GM18511 (cell line): ENCODE results near the gene FAM53B.

ENCODE experiments used
- ATAC-seq: cut with Tn5 transposase; IDR thresholded peaks from one replicate; pipeline ENCODE4 v1.9.1; 2021; ENCODE audit warnings: mild to moderate bottlenecking, moderate library complexity; ENCODE audit not compliant: unreplicated experiment

The FAM53B gene

DNA sequence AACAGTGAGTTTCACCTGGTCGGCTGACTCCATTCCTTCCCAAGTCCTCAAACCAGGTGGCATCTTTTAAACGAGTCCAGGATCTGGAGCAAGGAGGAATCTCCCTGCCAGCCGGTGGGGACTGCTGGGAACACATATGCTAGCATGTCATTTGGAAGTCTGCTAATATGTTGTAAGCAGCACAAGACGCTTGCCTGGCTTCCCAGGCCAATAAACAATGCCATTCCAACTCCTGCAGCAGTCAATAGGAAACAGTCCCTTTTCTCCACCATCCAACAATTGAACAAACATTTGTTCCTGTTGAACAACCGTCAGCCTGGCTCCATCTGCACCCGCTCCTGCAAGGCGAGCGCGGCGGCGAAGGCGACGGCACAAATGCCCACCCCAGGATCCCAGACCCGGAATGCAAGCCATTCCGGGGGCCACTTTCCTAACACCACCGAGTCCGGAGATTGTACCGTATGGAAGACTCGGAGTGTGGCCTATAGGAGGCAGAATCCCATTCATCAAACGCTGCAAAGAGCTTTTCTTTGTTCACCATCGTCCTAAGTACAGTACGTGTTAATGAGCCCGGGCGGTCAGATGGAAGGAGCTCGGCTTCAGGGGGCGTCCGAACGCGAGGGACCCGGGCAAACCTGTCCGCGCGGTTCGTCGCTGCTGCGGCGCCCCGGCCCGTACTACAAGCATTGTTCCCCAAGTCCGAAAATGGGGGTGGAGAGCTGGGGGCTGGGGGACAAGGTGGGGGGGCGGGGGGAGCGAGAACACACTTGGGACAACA is 1.6 kb downstream of the FAM53B start:
- ATAC-seq, result no peak

GRCh38 chr10:124741922-124742412 is 2.2 kb downstream of the FAM53B start:
- ATAC-seq, result no peak

- peak; percentile 53 for ATAC-seq
Measured at GRCh38 chr10:124741281-124741921, 2.8 kb downstream of the FAM53B start.

- peak; percentile 40 for ATAC-seq
Measured at GRCh38 chr10:124740369-124741280, 3.6 kb downstream of the FAM53B start.

- no peak for ATAC-seq
Measured at GRCh38 chr10:124739986-124740368, 4.2 kb downstream of the FAM53B start.

DNA sequence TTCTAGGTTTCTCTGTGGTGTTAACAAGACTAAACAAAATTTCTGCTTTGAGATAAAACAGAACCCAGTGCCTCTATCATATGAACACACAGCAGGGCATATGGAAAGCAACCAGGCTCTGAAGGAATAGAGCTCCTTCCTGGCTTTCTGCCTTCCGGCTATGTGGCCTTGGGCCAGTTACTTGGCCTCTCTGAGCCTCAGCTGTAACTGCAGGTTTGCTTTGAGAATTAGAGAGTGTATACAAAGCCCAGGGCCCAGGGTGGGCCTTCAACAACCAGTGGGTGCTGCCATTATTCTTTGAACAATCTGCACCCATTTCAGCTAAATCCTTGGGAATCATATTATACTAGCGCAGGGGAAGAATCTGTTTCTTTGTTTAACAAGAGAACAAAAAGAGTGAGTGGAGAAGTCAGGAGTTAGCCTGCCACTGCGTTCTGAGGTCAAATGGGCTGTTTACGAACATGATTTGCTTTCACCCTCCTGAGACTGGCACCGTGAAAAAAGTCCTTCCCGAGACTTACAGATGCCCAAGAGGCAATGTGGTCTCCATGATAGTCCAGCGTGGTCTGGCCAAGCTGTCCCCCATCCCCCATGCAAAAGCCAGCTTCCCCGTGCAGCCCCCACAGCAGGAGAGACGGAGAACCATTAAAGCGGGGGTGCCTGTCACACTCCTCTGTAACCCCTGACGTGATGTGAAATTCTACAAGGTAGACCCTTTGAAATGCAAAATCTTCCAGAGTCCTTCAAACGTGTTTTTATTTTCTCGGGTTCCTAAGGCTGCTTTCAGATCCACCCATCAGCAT is 4.9 kb downstream of the FAM53B start:
- no peak for ATAC-seq

DNA sequence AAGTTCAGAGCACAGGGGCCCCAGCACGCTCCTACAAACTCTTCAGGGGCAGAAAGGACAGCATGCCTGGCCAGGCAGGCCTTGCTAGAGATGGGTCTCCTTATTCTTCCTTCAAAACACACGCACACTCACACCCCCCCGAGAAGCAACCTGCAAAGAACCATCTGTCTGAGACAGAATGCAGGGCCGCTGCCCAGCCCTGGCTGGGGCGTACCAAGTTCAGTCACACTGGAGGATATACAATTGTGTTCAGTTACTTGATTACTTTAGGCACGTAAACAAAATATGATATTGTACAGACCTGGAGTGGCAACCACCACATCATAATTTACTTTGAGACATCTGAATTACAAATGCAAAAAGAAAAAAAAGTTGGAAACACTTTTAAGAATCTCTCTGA is 5.7 kb downstream of the FAM53B start:
- no peak for ATAC-seq

DNA sequence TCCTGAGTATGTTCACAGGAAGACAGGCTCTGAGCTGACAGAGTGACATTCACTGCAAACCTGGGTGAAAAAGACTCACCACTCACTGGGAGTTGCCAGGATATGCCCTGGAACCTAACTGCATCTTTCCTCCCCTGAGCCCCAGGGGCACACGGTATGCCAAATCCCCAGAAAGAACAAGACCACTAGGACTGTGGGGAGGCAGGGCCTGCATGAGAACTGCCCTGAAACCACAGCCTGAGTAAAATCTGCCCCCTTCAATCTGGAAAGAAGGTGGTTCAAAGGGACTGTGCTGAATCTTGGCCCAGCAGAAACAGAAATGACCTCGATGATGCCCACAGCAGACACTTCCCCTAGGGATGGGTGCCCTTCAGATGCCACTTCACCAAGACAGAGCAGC is 6.5 kb downstream of the FAM53B start:
- no peak for ATAC-seq

DNA sequence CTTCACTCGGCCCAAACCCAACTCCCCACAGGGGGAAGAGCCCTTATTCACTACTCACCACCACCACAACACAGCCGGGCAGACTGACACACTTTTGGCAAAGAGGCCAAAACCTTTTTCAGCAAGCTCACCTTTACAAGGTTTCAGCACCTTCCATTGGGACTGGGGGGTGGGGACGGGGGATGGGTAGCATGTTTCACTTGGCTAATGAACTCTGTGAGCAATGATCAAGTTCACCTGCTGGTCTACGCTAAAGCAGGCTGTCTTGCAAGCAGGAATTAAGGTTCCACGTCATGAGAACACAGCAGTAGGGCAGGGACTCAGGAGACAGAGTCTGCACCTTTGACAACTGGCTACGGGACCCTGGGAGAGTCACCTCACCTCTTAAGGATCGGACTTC is 7.0 kb downstream of the FAM53B start:
- ATAC-seq, result no peak

DNA sequence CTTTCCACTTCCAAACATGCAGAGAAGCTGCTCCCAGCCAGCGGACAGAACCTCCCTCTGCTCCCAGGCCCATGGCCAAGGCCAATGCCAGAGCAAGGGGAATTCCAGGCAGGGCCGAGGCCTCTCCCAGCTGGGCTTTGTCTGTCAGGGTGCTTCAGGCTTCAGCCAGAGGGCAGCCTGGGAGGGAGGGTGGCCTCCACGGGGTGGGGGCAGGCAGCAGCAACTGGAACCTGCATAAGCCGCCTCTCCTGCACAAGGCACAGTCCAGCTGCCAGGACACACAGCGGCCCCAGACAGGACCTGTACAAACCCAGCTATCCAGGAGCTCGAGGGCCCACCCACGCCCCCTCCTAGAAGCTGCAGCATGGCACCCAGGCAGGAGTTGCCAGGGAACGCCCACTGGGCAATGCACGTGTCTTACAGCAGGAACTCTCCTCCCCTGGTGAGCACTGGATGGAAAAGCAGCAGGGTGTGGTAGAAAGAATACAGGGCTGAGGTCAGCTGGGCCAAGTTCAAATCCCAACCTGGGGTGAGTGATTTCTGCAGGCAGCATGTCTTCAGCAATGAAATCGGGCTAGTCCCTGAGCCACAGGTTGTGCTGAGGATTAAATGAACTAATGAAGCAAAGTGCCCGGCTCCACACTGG is 7.6 kb downstream of the FAM53B start:
- ATAC-seq, result no peak

DNA sequence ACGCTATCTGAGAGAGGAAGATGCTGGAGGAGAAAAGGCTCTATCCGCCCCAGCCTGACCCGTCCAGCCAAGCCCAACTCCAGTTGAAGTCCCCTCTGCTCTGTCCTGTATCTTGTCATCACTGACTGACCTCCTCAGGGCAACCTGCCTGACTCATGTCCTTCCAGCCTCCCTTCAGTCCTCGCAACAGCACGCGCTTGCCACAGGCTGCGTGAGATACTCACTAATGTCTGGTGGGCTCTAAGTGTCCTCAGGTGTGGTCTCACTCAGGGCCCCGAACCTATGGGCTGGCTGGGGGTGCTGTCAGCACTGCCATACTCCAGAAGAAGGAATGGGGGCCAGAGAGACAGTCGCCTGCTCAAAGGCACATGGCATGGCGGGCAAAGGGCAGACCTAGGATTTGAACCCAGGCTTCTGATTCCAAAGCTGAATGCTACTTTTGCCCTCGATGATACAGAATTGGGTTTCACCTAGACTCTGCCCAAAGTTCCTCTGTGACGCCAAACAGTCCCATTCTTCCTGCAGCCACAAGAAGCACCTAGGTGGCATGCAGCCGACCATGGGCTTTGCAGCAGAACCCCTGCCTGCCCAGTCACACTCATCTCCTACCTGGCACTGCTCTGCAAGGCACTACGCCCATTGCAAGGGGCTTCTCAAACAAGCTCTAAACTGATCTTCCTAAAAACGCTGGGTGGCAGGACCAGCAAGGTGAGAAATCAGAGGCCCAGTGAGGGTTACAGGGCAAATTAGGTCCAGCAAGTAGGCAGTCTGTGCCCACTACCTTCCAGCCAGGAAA is 8.5 kb downstream of the FAM53B start:
- no peak for ATAC-seq

- ATAC-seq, result no peak
Measured at GRCh38 chr10:124734311-124735166, 9.6 kb downstream of the FAM53B start.

GRCh38 chr10:124733571-124734245 is 10.5 kb downstream of the FAM53B start:
- ATAC-seq, result no peak

- peak; percentile 72 for ATAC-seq
Measured at GRCh38 chr10:124732931-124733570, 11.1 kb downstream of the FAM53B start.

- ATAC-seq, result no peak
Measured at GRCh38 chr10:124731551-124731950, 12.6 kb downstream of the FAM53B start.

DNA sequence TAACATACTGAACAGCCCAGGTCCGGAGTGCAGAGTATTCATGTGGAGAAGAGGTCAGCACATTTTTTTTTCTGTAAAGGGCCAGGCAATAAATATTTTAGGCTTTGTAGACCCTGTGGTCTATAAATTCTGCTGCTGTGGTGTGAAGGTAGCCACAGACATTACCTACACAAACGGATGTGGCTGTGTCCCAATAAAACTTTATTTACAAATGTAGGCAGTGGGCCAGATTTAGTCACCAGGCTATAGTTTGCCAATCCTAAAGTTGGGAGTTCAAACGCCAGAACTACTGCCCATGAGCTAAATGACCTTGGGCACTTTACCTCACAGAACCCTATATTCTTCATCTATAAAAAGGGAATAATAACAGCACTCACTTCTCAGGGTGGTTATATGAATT is 13.4 kb downstream of the FAM53B start:
- ATAC-seq, result no peak
